ENCODE measurements around the gene C1QTNF3. TPM values are rescaled to one million over a fixed set of nuclear protein-coding genes. Genes with fewer than 3 reads are reported as not detected.

Gene C1QTNF3
- total RNA-seq, 1 experiment from 2014 or later, result 1.6 TPM

DNA sequence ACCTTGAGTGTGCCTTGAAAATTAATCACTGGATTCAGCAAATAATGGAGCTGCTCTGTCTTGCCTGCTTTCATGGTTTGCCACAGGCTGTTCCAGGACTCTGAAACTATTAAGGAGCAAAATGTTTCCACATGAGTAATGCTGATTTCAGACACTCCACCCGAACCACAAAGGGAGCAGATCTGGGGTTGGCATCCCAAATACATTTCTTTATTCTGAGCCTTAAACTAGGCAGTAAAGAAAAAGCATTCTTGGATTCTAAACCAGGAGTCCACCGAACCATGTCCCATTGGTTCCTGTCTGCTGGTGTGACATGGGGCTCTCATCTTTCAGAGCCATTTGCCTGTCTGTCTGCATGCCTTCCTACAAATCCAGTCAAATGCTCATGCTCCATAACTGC is 10.1 kb upstream of the C1QTNF3 start:
- no peak for TF ChIP-seq CTCF (conservative IDR thresholded peaks at IDR 0.05; ENCODE audit: low read depth, low read length)
- TF ChIP-seq EZH2 (IDR thresholded peaks at IDR 0.05; ENCODE audit: borderline replicate concordance, low read depth, low read length, poor library complexity, severe bottlenecking), result no peak
- peak; percentile 3 for DNase-seq (ENCODE audit: low spot score)
- ChIA-PET CTCF (no interaction called here), POLR2A (ENCODE audit: low non-redundant PET) (no interaction called here)
- H3K4me1 ChIP-seq (ENCODE audit: insufficient read depth, low read length, poor library complexity, severe bottlenecking), result peaks cover 9% of the 10 kb centered on the region
- no TSS peak for BruUV-seq (replicated peaks)
- no peak overlapping the region for H3K4me3 ChIP-seq (ENCODE audit: low read depth, low read length, poor library complexity, severe bottlenecking)
- no peaks in the 10 kb centered on the region for H3K9me3 ChIP-seq (ENCODE audit: low read depth, low read length, poor library complexity, severe bottlenecking)
- intact Hi-C loops (cut with micrococcal nuclease; ENCODE audit: unreplicated experiment), result no loop called here
- H3K27me3 ChIP-seq (replicated peaks; ENCODE audit: insufficient read depth, low read depth, low read length, poor library complexity), result no peaks in the 10 kb centered on the region
- no peak overlapping the region for H3K27ac ChIP-seq (ENCODE audit: low read depth, low read length, poor library complexity, severe bottlenecking)
- H3K36me3 ChIP-seq (ENCODE audit: insufficient read depth, low read length, poor library complexity, severe bottlenecking), result no peaks in the 10 kb centered on the region

DNA sequence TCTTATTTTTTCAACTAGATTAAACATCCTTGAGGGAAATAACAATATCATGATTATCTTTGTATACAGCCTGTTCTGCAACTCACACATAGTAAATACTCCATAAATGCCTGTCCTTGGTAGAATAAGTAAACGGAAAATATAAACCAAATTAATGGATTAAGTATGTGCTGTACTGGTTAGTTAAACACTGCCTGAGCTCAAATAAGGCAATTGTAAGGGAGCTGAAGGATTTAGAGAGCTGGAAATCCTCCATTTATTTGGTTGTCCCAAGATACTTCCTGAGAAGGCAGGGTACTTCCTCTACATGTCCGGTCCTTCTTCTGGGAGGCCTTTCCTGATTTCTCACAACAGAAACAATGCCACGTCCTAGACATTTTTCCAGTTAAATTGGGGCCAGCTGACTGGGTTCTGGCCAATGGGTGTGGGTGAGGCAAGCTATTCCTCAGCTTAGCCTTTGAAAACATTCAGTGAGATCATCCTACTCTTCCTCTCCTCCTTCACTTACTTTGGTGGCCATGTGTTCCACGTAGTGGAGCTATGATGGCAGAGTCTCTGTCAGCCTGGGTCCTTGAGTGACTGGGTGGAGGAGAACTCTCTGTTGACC is 8.5 kb upstream of the C1QTNF3 start:
- Histone ChIP-seq H3K4me3 (ENCODE audit: low read depth, low read length, poor library complexity, severe bottlenecking) (no peak overlapping the region), H3K27me3 (replicated peaks; ENCODE audit: insufficient read depth, low read depth, low read length, poor library complexity) (no peaks in the 10 kb centered on the region), H3K9me3 (ENCODE audit: low read depth, low read length, poor library complexity, severe bottlenecking) (no peaks in the 10 kb centered on the region), H3K4me1 (ENCODE audit: insufficient read depth, low read length, poor library complexity, severe bottlenecking) (peaks cover 9% of the 10 kb centered on the region), H3K36me3 (ENCODE audit: insufficient read depth, low read length, poor library complexity, severe bottlenecking) (no peaks in the 10 kb centered on the region), H3K27ac (ENCODE audit: low read depth, low read length, poor library complexity, severe bottlenecking) (no peak overlapping the region)
- DNase-seq (ENCODE audit: low spot score), result no peak
- TF ChIP-seq CTCF (conservative IDR thresholded peaks at IDR 0.05; ENCODE audit: low read depth, low read length), result no peak
- TF ChIP-seq EZH2 (IDR thresholded peaks at IDR 0.05; ENCODE audit: borderline replicate concordance, low read depth, low read length, poor library complexity, severe bottlenecking), result no peak
- intact Hi-C loops (cut with micrococcal nuclease; ENCODE audit: unreplicated experiment), result no loop called here
- BruUV-seq (replicated peaks), result no TSS peak
- CTCF ChIA-PET, result no interaction called here
- POLR2A ChIA-PET (ENCODE audit: low non-redundant PET), result no interaction called here

DNA sequence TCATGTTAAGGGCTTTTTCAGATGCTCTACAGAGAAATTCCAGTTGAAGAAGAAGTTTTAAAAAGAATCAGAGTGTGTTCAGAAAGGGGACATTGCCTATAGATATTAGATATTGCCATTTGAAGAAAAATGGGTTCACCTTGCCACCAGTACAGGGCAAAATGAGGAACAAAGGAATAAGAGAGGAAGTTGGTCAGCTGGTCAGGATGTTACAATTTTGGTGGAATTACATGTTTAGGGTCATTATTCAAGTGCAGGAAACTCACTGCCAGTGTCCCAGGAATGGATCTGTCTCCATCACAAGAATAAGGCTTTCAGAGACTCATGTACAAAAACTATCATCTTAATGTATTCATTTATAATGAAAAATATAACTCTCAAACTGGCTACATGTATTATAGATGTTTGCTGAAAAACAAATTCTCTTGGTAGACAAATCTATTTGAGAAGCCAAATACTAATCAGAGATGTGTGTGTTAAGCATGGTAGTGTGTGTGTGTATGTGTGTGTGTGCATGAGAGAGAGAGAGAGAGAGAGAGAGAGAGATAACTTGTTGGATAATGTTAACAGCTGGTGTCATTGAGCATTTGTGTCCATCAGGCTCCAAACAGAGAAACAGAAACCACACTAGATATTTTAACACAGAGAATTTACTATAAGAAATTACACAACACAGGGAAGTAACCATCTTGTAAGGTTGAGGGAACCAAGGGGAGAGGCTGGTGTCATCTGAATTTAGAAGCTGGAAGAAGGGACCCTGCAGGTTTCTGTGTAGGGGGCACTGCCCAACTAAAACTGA is 5.0 kb upstream of the C1QTNF3 start:
- H3K27me3 ChIP-seq (replicated peaks; ENCODE audit: insufficient read depth, low read depth, low read length, poor library complexity), result no peaks in the 10 kb centered on the region
- ChIA-PET CTCF (no interaction called here), POLR2A (ENCODE audit: low non-redundant PET) (no interaction called here)
- BruUV-seq (replicated peaks), result no TSS peak
- no peak for DNase-seq (ENCODE audit: low spot score)
- H3K4me3 ChIP-seq (ENCODE audit: low read depth, low read length, poor library complexity, severe bottlenecking), result no peak overlapping the region
- H3K9me3 ChIP-seq (ENCODE audit: low read depth, low read length, poor library complexity, severe bottlenecking), result no peaks in the 10 kb centered on the region
- no peaks in the 10 kb centered on the region for H3K36me3 ChIP-seq (ENCODE audit: insufficient read depth, low read length, poor library complexity, severe bottlenecking)
- intact Hi-C loops (cut with micrococcal nuclease; ENCODE audit: unreplicated experiment), result no loop called here
- peaks cover 7% of the 10 kb centered on the region for H3K4me1 ChIP-seq (ENCODE audit: insufficient read depth, low read length, poor library complexity, severe bottlenecking)
- H3K27ac ChIP-seq (ENCODE audit: low read depth, low read length, poor library complexity, severe bottlenecking), result no peak overlapping the region
- TF ChIP-seq EZH2 (IDR thresholded peaks at IDR 0.05; ENCODE audit: borderline replicate concordance, low read depth, low read length, poor library complexity, severe bottlenecking), result no peak
- no peak for TF ChIP-seq CTCF (conservative IDR thresholded peaks at IDR 0.05; ENCODE audit: low read depth, low read length)

All from A673 (cell line).